IgD-negative memory B cell (primary cell): ENCODE measurements around the gene PRKAR1B. TPM values are rescaled to one million over a fixed set of nuclear protein-coding genes. Genes with fewer than 3 reads are reported as not detected.

Experiments used
- H3K27ac Mint-ChIP-seq, 3 donors: one replicate each; pipeline ENCODE4 v1.8.0; 2020 to 2022; ENCODE audit warnings: mild to moderate bottlenecking in 3 of 3, mixed read lengths in 3 of 3, moderate library complexity in 1 of 3
- H3K27me3 Mint-ChIP-seq: one replicate; pipeline ENCODE4 v1.8.0; 2021; ENCODE audit warnings: mixed read lengths
- H3K36me3 Mint-ChIP-seq: one replicate; pipeline ENCODE4 v1.8.0; 2020; ENCODE audit warnings: mild to moderate bottlenecking, mixed read lengths
- H3K4me1 Mint-ChIP-seq, 3 donors: one replicate each; pipeline ENCODE4 v1.8.0; 2020 to 2022; ENCODE audit warnings: mixed read lengths in 3 of 3, mild to moderate bottlenecking in 1 of 3
- H3K4me3 Mint-ChIP-seq, 4 donors: one replicate each; pipeline ENCODE4 v1.8.0; 2020 to 2022; ENCODE audit warnings: mild to moderate bottlenecking in 4 of 4, mixed read lengths in 4 of 4, moderate library complexity in 3 of 4
- H3K9me3 Mint-ChIP-seq, 3 donors: one replicate each; pipeline ENCODE4 v1.8.0; 2020 to 2021; ENCODE audit warnings: mixed read lengths in 3 of 3, mild to moderate bottlenecking in 1 of 3
- polyA plus RNA-seq: library from polyadenylated mRNA; unstranded; fragments of 300-500 nt; fragmentation: Illumina TruSeq; gene quantifications from one replicate; pipeline ENCODE4 v1.2.3, GENCODE V29; 2021

The PRKAR1B gene
- polyA plus RNA-seq, 1 donor from 2014 or later = 4.6 TPM

- Mint-ChIP-seq H3K27ac (peak overlapping the region in 1 of 3 donors; percentile 64), H3K4me3 (peak overlapping the region in 1 of 4 donors; percentile 79), H3K36me3 (peaks cover 11% of the 10 kb centered on the region), H3K4me1 (no peaks in the 10 kb centered on the region), H3K27me3 (no peaks in the 10 kb centered on the region), H3K9me3 (peaks cover 10 to 28% (median 16%) of the 10 kb centered on the region in 3 donors)
These were observed 36.4 kb downstream of the PRKAR1B start for GRCh38 chr7:690478-691360.

GRCh38 chr7:685540-685939 is 41.5 kb downstream of the PRKAR1B start:
- H3K4me1 Mint-ChIP-seq = no peaks in the 10 kb centered on the region
- peaks cover 13% of the 10 kb centered on the region for H3K36me3 Mint-ChIP-seq
- peak overlapping the region in 1 of 4 donors; percentile 22 for H3K4me3 Mint-ChIP-seq
- no peaks in the 10 kb centered on the region for H3K27me3 Mint-ChIP-seq
- H3K27ac Mint-ChIP-seq = no peak overlapping the region
- H3K9me3 Mint-ChIP-seq = peaks cover 13 to 31% (median 20%) of the 10 kb centered on the region in 3 donors

- H3K4me3 Mint-ChIP-seq = no peak overlapping the region
These were observed 42.7 kb downstream of the PRKAR1B start for GRCh38 chr7:684416-684815.

GRCh38 chr7:683526-684205 is 43.4 kb downstream of the PRKAR1B start:
- no peaks in the 10 kb centered on the region for H3K27me3 Mint-ChIP-seq
- peaks cover 11 to 28% (median 14%) of the 10 kb centered on the region in 3 donors for H3K9me3 Mint-ChIP-seq
- peaks cover 11% of the 10 kb centered on the region for H3K36me3 Mint-ChIP-seq
- peak overlapping the region in 1 of 3 donors; percentile 71 for H3K27ac Mint-ChIP-seq
- H3K4me3 Mint-ChIP-seq = no peak overlapping the region
- H3K4me1 Mint-ChIP-seq = no peaks in the 10 kb centered on the region

More at GRCh38 chr7:684416-684815, 42.7 kb downstream of the PRKAR1B start:
- Mint-ChIP-seq H3K27me3 (no peaks in the 10 kb centered on the region), H3K9me3 (peaks cover 13 to 31% (median 17%) of the 10 kb centered on the region in 3 donors), H3K36me3 (peaks cover 13% of the 10 kb centered on the region), H3K4me1 (no peaks in the 10 kb centered on the region), H3K27ac (no peak overlapping the region)

GRCh38 chr7:682810-683209 is 44.3 kb downstream of the PRKAR1B start:
- H3K27ac Mint-ChIP-seq = no peak overlapping the region
- no peaks in the 10 kb centered on the region for H3K4me1 Mint-ChIP-seq
- peaks cover 10% of the 10 kb centered on the region for H3K36me3 Mint-ChIP-seq
- peaks cover 7 to 24% (median 10%) of the 10 kb centered on the region in 3 donors for H3K9me3 Mint-ChIP-seq
- no peak overlapping the region for H3K4me3 Mint-ChIP-seq
- H3K27me3 Mint-ChIP-seq = no peaks in the 10 kb centered on the region

- no peak overlapping the region for H3K4me3 Mint-ChIP-seq
- peaks cover 7% of the 10 kb centered on the region for H3K36me3 Mint-ChIP-seq
- H3K4me1 Mint-ChIP-seq = no peaks in the 10 kb centered on the region
- H3K27ac Mint-ChIP-seq = no peak overlapping the region
- H3K9me3 Mint-ChIP-seq = peaks cover 3 to 14% (median 4%) of the 10 kb centered on the region in 3 donors
- H3K27me3 Mint-ChIP-seq = no peaks in the 10 kb centered on the region
These were observed 45.4 kb downstream of the PRKAR1B start for GRCh38 chr7:681551-682307.

- no peaks in the 10 kb centered on the region for H3K4me1 Mint-ChIP-seq
- H3K36me3 Mint-ChIP-seq = peaks cover 4% of the 10 kb centered on the region
- no peak overlapping the region for H3K27ac Mint-ChIP-seq
- no peak overlapping the region for H3K4me3 Mint-ChIP-seq
- H3K27me3 Mint-ChIP-seq = no peaks in the 10 kb centered on the region
- H3K9me3 Mint-ChIP-seq = peaks cover 3 to 6% (median 4%) of the 10 kb centered on the region in 3 donors
These were observed 46.5 kb downstream of the PRKAR1B start for GRCh38 chr7:680411-681127.

- Mint-ChIP-seq H3K4me1 (no peaks in the 10 kb centered on the region), H3K4me3 (no peak overlapping the region), H3K27me3 (no peaks in the 10 kb centered on the region), H3K36me3 (peaks cover 4% of the 10 kb centered on the region), H3K27ac (no peak overlapping the region), H3K9me3 (peaks cover 0 to 5% (median 0%) of the 10 kb centered on the region in 3 donors)
These were observed 50.1 kb downstream of the PRKAR1B start for GRCh38 chr7:676972-677385.

- Mint-ChIP-seq H3K27me3 (no peaks in the 10 kb centered on the region), H3K4me3 (no peak overlapping the region), H3K9me3 (peaks cover 0 to 5% (median 0%) of the 10 kb centered on the region in 3 donors), H3K4me1 (no peaks in the 10 kb centered on the region), H3K36me3 (peaks cover 4% of the 10 kb centered on the region), H3K27ac (no peak overlapping the region)
These were observed 50.7 kb downstream of the PRKAR1B start for GRCh38 chr7:676246-676971.

- peaks cover 0 to 5% (median 0%) of the 10 kb centered on the region in 3 donors for H3K9me3 Mint-ChIP-seq
- H3K4me3 Mint-ChIP-seq = no peak overlapping the region
- H3K4me1 Mint-ChIP-seq = no peaks in the 10 kb centered on the region
- H3K27ac Mint-ChIP-seq = peak overlapping the region in 1 of 3 donors; percentile 41
- no peaks in the 10 kb centered on the region for H3K27me3 Mint-ChIP-seq
- peaks cover 5% of the 10 kb centered on the region for H3K36me3 Mint-ChIP-seq
These were observed 52.3 kb downstream of the PRKAR1B start for GRCh38 chr7:674454-675410.

GRCh38 chr7:673681-674453 is 53.2 kb downstream of the PRKAR1B start:
- H3K36me3 Mint-ChIP-seq = peaks cover 7% of the 10 kb centered on the region
- H3K27ac Mint-ChIP-seq = no peak overlapping the region
- no peaks in the 10 kb centered on the region for H3K4me1 Mint-ChIP-seq
- H3K4me3 Mint-ChIP-seq = peak overlapping the region in 1 of 4 donors; percentile 8
- no peaks in the 10 kb centered on the region for H3K27me3 Mint-ChIP-seq
- peaks cover 0 to 8% (median 0%) of the 10 kb centered on the region in 3 donors for H3K9me3 Mint-ChIP-seq

GRCh38 chr7:672891-673290 is 54.2 kb downstream of the PRKAR1B start:
- Mint-ChIP-seq H3K27ac (no peak overlapping the region), H3K36me3 (peaks cover 10% of the 10 kb centered on the region), H3K9me3 (peaks cover 0 to 9% (median 0%) of the 10 kb centered on the region in 3 donors), H3K4me1 (no peaks in the 10 kb centered on the region), H3K27me3 (no peaks in the 10 kb centered on the region), H3K4me3 (no peak overlapping the region)
